Cerebellar cortex (tissue), 1 donor: ENCODE results near the gene CST2.
"Not testable (repeated sequence)": the region's sequence is repeated elsewhere in the genome, so short reads cannot be mapped to it uniquely, and the experiment has no call there.

Experiments used
- DNase-seq: peaks from one replicate; pipeline ENCODE4 v3.0.0-alpha.2; 2015; ENCODE audit warnings: low spot score

Gene CST2

DNA sequence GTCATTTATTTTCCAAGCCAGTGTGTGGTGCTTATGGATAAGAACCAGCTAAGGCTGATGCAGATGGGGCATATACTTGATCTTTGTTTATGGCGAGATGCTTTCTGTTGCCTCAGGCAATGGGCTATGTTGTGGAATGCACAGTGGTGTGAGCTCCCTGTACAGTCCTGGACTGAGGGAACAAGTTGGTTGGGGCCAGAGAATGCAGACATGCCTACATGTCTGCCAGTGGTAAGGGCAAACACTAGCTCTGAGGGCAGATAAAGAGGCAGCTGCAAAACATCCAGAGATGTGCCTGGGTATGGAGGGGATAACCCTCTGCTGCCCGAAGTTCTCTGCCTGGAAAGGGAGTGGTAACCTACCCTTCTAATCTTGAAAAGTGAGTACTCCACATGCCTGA, 16.2 kb downstream of the CST2 start:
- DNase-seq, result not testable (repeated sequence)

DNA sequence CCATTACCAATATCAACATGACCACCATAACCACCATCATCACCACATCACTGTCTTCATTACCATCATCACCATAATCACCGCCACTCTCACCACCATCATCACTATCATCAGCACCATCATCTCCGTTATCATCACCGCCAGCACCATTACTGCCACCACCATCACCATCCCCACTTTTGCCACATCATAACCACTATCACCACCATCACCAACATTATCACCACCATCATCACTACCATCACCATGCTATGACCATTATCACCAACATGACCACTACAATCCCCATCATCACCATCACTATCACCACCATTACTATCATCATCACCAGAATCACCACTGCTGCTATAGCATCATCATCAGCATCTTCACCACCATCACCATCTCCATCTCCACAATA, 25.7 kb downstream of the CST2 start:
- no peak for DNase-seq

DNA sequence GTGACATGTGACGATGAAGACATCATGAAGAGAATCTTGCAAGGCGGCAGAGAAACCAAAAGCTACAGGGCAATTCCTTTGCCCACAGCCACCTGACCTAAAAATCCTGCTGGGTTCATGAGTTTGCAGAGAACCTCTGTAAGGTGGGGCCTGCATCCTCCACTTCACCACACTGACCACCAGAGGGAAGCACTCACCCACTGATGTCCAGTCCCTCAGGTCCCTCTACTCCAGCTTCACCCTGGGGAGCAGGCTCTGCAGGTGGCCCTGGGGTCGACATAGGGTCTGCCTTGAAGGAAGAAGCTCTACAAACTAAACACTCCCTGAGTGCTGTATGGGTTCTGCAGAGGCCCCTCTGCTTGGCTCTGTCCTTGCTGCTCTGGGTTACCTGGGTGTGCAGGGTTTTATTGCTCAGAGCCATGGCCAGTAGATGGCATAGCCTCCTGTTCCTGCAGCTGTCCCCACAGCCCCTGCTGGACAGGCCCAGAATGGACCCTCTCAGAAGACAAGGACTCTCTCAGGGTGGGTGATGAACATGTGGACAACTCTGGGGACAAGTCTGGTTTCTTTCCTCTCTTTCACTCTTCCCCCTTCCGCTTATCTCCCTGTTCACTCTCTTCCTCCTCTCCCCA, 27.2 kb downstream of the CST2 start:
- peak; percentile 3 for DNase-seq

DNA sequence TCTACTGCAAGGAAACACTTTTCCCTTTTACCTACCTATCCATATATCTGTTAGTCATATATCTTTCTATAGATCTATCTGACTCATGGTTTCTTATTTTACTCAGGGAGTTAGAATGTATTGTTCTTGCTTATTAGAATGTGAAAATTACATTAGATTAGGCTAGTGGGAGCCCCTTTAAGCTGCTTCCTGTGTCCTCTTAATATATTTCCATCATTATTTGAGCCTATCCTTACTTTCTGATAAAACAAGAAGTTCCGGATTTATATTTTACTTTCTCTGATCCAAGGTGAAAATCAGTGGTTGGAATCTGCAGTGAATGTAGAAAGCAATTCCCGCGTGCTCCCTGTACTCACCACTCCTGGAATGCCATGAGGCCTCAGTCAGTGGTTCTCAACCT, 31.0 kb downstream of the CST2 start:
- no peak for DNase-seq

DNA sequence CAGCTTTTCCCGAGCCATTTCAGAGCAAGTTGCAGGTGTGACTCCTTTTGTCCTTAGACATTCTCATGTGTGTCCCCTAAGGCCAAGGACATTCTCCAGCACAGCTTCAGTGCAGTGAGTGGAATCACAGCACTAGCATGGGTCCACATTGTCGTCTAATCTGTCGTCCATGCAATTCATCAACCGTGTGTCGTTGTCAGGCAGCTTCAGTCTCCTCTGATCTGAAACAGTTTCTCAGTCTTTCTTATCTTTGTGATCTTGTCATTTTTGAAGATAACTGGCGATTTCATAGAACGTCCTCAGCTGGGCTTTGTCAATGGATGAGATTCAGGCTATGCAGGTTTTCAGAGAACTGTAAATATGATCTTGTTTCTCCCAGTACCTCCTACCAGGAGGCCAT, 31.7 kb downstream of the CST2 start:
- DNase-seq, result no peak

DNA sequence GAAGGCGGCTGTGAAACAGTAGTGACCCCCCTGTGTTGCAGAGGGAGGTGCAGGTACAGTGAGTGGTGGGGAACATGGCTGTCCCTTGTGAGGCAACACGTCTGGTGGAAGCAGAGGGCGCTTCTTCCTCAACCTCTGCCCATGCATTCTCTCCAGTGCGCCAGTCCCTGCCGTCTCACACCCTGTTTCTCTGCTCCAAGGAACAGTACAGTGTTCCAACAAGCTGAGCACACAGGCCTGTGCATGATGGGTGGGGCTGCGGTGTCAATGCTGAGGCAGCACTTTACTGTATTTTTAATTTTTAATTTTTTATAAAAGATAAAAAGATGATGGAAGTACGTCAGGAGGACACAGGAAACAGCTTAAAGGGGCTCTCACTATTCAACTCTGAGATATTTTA, 32.5 kb downstream of the CST2 start:
- no peak for DNase-seq

DNA sequence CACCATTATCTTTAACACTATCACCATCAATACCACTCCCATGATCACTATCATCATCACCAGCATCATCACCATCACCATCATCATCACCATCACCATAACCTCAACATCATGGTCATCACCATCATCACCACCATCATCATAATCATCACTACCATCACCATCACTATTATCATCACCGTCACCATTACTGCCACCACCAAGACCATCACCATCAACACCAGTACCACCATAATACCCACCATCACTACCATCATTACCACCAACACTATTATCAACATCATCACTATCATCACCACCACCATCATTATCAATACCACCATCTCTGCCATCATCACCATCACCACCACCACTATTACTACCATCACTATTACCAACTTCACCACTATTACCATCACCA, 43.1 kb downstream of the CST2 start:
- DNase-seq, result no peak

DNA sequence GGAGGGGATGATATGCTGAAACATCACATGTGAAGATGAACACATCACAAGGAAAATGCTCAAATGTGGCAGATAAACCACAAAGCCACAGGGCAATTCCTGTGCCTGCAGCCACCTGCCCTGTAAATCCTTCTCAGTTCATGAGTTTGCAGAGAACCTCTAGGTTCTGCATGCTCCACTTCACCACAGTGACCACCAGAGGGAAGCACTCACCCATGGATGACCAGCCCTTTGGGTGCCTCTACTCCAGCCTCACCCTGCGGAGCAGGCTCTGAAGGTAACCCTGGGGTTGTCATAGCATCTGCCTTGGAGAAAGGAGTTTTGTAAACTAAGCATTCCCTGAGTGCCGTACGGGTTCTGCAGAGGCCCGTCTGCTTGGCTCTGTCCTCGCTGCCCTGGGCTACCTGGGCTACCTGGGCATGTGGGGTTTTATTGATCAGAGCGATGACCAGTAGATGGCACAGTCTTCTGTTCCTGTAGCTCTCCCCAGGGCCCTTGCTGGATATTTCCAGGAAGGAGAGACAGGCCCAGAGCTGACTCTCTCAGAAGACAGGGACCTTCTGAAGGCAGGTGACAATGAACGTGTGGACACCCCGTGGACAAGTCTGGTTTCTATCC, 44.1 kb downstream of the CST2 start:
- DNase-seq, result peak; percentile 15

DNA sequence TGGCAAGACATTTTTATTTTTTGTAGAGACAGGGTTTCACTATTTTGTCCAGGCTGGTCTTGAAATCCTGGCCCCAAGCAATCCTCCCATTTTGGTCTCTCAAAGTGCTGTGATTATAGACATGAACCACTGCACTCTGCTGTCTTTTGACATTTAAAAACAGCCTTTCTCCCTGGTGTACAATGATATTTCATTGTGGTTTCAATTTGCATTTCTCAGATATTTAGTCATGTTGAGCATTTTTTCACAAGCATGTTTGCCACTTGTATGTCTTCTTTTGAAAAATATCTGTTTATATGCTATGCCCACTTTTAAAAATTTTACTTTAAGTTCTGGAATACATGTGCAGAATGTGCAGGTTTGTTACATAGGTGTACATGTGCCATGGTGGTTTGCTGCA, 47.9 kb downstream of the CST2 start:
- DNase-seq, result not testable (repeated sequence)

DNA sequence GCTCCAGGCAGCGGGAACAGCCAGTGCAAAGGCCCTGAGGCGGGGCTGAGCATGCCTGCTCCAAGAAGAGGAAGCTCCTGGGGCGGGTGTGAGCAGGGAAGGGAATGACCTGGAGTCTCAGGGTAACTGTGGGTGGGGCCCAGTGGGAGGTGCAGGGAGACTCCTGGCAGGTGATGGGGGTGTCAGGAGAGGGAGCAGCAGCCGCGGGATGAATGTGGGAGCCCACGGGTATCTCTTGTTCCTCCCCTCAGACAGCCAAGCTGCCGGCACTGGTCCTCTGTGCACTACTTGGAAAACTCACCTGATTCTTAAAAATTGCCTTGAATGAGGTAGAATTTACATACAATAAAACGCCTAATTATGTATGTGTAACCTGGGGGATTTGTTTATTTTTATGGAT, 49.1 kb downstream of the CST2 start:
- not testable (repeated sequence) for DNase-seq

DNA sequence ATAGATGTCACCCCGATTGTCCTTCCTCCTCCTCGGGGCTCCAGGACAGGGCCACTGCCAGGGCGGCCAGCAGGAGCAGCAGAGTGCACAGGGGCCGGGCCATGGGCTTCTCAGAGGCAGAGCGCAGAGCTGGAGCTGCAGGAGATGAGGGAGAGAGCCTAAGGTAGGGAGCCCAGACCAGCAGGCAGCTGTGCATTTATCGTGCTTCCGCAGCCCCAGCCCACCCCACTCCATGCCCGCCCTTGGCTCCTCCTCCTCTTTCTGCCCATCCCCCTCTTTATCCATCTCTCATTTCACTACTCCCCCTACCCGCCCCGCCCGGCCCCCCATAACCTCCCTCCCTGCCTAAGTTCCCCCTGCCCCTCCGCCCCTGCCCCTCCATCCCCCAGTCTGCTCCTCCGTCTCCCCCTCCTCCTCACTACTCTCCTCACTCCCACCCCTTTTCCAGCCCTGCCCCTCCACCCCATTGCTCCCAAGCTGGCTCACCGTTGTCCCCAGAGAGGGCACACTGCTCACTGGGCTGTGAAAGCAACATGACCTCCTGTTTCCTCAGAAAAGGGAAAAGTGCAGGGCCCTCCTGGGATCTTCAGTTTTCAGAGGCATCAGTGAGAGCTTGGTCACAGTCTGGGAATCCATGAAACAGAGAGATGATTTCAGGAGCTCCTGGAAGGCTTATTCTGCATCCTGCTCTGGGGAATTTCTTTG, 50.3 kb downstream of the CST2 start:
- DNase-seq, result no peak

DNA sequence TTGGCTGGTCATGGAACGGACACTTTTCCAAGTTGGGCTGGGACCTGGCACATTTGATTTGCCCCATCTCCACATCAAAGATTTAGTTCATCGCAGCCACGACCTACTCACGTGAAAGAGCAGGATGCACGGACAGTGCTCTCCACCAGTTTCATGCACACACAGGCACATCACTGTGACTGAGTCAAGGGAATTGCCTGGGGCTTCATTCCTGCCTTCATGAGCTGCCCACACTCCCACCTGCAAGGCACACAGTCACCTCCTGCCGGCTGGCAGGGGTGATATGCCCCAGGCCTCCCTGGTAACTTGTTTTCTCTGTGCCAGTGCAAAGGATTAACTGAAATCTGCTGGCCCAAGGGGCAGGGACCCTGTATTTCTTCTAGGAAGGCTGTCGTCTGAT, 52.4 kb downstream of the CST2 start:
- DNase-seq, result no peak
